AG04449 (cell line): ENCODE data around the gene CLEC5A.
A peak's percentile ranks its signal among the peaks of the same experiment; 100 is the strongest.
"Not testable (repeated sequence)": the region's sequence is repeated elsewhere in the genome, so short reads cannot be mapped to it uniquely, and the experiment has no call there.

Experiments used
- CTCF ChIA-PET: fragments of 350-600 bp; formaldehyde crosslinking; extraction: SDS; loops from one replicate; lab custom pipeline; 2021; ENCODE audit warnings: antibody characterized with exemption; lab: Yijun Ruan, JAX
- POLR2A ChIA-PET: fragments of 400-600, 350-600 bp; formaldehyde crosslinking; extraction: SDS; loops from one replicate; lab custom pipeline; 2020; ENCODE audit warnings: antibody characterized with exemption, inconsistent platforms; lab: Yijun Ruan, JAX
- DNase-seq: peaks from one replicate; pipeline ENCODE4 v3.0.0-alpha.2; 2010; ENCODE audit warnings: low read depth, low spot score
- H3K4me3 ChIP-seq: 2 replicates; pipeline ENCODE4 v1.5.1; 2011; ENCODE audit warnings: low read depth, mild to moderate bottlenecking, control low read depth, low read length
- TF ChIP-seq, protein P1 (sequence below): IDR thresholded peaks from one replicate; pipeline ENCODE4 v1.5.1; 2011; ENCODE audit warnings: mild to moderate bottlenecking, moderate library complexity, low read length, control low read depth, inconsistent platforms; ENCODE audit not compliant: insufficient read depth; ENCODE audit errors: missing control alignments

Gene CLEC5A

DNA sequence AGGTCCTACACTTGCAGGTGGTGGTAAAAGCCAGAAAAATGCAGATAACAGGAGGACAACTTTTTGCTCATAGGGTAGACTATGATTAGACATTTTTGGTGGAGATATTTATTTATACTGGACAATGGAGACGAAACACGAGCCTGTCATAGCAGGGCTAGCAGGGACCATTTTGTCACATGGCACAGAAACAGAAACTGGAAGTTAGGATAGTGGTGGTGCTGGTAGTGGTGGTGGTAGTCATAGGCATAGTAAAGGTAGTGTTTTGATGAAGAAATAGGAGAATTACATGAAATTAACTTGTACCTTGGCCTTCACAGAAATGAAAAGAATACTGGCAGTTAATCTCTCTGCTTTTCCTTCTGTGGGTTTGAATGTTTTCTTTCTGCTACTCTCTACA lies 40.1 kb upstream of the CLEC5A start:
- ChIA-PET CTCF (no interaction called here), POLR2A (no interaction called here)
- no peak for DNase-seq
- no peak overlapping the region for H3K4me3 ChIP-seq
- TF ChIP-seq, protein P1, sequence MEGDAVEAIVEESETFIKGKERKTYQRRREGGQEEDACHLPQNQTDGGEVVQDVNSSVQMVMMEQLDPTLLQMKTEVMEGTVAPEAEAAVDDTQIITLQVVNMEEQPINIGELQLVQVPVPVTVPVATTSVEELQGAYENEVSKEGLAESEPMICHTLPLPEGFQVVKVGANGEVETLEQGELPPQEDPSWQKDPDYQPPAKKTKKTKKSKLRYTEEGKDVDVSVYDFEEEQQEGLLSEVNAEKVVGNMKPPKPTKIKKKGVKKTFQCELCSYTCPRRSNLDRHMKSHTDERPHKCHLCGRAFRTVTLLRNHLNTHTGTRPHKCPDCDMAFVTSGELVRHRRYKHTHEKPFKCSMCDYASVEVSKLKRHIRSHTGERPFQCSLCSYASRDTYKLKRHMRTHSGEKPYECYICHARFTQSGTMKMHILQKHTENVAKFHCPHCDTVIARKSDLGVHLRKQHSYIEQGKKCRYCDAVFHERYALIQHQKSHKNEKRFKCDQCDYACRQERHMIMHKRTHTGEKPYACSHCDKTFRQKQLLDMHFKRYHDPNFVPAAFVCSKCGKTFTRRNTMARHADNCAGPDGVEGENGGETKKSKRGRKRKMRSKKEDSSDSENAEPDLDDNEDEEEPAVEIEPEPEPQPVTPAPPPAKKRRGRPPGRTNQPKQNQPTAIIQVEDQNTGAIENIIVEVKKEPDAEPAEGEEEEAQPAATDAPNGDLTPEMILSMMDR = no peak

DNA sequence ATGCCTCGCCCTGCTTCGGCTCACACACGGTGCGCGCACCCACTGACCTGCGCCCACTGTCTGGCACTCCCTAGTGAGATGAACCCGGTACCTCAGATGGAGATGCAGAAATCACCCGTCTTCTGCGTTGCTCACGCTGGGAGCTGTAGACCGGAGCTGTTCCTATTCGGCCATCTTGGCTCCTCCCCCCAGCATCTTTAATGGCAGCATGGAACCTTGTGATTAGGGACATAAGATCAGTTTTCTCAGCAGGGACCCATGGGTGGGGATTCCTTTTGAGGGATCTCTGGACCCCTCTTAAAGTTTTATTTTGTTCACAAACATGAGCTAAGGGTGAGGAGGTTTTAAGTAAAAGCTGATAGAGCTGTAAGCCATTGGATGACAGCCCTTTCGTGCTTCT lies 39.2 kb upstream of the CLEC5A start:
- DNase-seq, POLR2A ChIA-PET, CTCF ChIA-PET, H3K4me3 ChIP-seq: not testable (repeated sequence)

DNA sequence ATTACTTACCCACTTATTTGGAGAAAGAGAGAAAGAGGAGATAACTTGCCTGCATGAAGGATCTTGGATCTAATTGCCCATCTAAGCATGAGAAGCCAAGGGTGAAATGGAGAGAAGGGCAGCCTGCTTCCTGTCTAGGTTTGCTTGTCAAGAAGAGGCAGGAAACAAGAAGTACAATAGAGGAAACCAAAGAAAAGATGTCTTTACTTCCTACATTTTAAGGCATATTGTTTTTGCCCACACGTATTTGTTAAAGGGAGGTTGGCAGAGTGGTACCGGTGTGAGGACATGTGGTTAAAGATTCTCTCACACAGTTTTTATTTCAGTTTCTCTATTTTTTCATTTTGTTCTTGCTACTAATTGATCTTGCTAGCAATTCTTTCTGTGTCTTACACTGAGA lies 32.8 kb upstream of the CLEC5A start:
- no peak for DNase-seq
- ChIA-PET CTCF (no interaction called here), POLR2A (no interaction called here)
- TF ChIP-seq, protein P1 = no peak
- H3K4me3 ChIP-seq = no peak overlapping the region

DNA sequence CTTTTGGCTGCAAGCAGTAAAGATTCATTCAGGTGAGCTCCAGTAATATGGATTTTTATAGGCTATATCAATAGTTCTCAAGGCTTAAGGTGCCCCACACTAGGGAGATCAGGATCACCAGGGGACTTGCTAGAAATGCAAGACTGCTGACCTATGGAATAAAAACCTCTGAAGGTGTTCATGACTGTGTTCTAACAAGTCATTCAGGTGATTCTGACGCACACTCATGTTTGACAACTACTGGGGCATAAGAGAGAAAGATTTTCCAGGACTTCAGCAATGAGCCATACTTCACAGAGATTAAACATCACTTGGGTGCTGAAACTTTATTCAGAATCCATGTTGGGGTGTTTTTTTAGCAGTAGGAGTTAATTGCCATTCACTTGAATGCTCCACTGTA lies 31.6 kb upstream of the CLEC5A start:
- ChIA-PET CTCF (no interaction called here), POLR2A (no interaction called here)
- TF ChIP-seq, protein P1 = no peak
- no peak for DNase-seq
- no peak overlapping the region for H3K4me3 ChIP-seq

DNA sequence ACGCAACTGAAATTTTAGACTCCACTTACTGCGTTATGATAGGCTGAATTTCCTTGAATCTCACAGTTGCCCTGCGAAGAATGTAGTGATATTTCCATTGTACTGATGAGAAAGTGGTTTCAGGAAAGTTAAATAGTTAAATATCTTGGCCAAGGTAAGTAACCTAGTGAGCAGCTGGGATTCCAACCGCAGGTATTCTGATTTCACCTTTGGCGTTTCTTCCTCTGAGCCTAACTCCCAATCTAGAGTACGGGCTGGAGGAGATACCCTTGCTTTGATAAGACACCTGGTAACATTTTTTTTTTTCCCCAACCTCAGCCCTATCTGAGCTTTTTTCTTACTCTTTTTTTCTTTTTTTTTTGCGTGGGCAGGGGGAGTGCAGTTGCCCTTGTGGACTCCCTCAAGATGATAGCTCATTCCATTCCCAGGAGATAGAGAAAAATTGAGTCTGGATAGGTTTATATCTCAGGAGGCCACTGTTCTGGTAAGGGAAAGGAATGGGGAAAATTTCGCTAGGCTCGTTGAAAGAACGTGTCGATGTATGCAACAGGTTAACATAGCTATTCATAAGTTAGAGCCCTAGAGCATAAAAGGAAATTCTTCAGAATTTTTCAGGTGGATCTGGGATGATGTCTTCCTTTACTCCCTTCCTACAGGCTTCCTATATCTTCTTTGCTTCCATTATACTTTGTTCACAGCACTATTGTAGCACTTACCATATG lies 29.9 kb upstream of the CLEC5A start:
- TF ChIP-seq, protein P1 = no peak
- H3K4me3 ChIP-seq = no peak overlapping the region
- ChIA-PET CTCF (interaction anchor here (0.6 to 3.7 kb wide), 9 partner anchors 11 to 506 kb away, joined by 3 to 17 read pairs (median 4); no protein-coding TSS in a partner anchor), POLR2A (no interaction called here)
- no peak for DNase-seq

DNA sequence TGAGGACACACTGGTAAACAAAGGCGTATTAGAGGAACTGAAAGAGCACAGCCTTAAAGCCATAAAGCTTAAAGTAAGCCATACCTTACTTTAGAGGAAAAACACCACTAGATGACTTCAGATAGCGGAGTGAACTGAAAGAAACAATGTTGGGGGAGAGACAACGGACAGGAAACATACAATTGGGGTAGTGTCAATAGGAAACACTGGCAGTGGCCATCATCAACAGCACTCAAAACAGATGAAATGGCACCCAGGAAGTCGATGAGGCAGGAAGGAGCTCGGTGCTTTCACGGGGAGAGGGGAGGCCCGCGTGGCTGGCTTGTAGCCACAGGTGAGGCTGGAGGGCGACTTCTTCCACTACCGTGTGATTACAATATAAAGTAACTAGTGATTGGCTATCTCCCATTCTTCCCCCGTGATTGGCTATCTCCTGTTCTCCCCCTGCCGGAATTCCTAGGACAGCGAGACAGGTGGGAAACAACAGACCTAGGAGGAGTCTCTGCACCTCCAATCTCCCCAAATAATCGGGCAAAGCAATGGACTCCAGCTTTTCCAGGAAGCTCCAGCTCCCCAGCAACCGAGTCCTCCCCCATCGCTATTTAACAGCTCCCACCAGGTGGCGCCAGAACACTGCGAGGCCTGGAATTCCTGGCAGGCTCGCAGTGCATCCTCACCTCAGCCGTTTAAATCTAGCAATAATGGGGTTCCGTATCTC lies 29.2 kb upstream of the CLEC5A start:
- no peak overlapping the region for H3K4me3 ChIP-seq
- ChIA-PET CTCF (interaction anchor here (0.6 to 3.7 kb wide), 15 partner anchors 11 to 506 kb away, joined by 3 to 17 read pairs (median 4); partner anchors contain the start of gene MGAM), POLR2A (no interaction called here)
- TF ChIP-seq, protein P1 = peak; percentile 16
- no peak for DNase-seq
